IMR-90 (cell line): Measurements from ENCODE around the gene CYB5RL. TPM values are rescaled to one million over a fixed set of nuclear protein-coding genes. Genes with fewer than 3 reads are reported as not detected.

ENCODE experiments used
- ATAC-seq: fragments of 200-7000 bp; cut with Tn5 transposase; 2 replicates; pipeline ENCODE4 v1.9.1; 2020; ENCODE audit warnings: low read depth, mild to moderate bottlenecking, moderate library complexity
- BruUV-seq: library from RNA; stranded (reverse); fragments of 400-500 nt; replicated peaks from 2 replicates; lab custom pipeline; 2021; lab: Mats Ljungman, UMichigan
- CTCF ChIA-PET: fragments of 300-600 bp; formaldehyde crosslinking; extraction: SDS; loops from one replicate; lab custom pipeline; 2021; ENCODE audit warnings: antibody characterized with exemption; lab: Yijun Ruan, JAX
- POLR2A ChIA-PET: fragments of 300-600 bp; sonication (Branson Sonifier 250); formaldehyde crosslinking; loops from one replicate; lab custom pipeline; 2022; ENCODE audit warnings: antibody characterized with exemption; ENCODE audit not compliant: unreplicated experiment; lab: Charles Lee
- DNase-seq: peaks from one replicate; pipeline ENCODE4 v3.0.0; 2013
- H2AFZ ChIP-seq: replicated peaks from 2 replicates; pipeline ENCODE3; 2013; ENCODE audit warnings: low read length, mild to moderate bottlenecking; ENCODE audit not compliant: poor library complexity
- H2AK5ac ChIP-seq: 2 replicates; pipeline ENCODE4 v1.6.1; 2013; ENCODE audit warnings: low read depth, low read length, inconsistent platforms
- H2AK9ac ChIP-seq: replicated peaks from 2 replicates; pipeline ENCODE3; 2013; ENCODE audit warnings: mild to moderate bottlenecking, low read depth, low read length, moderate library complexity; ENCODE audit not compliant: poor library complexity
- H2BK120ac ChIP-seq: 2 replicates; pipeline ENCODE4 v1.6.1; 2013; ENCODE audit warnings: low read depth, low read length, inconsistent platforms
- H2BK15ac ChIP-seq: 3 replicates; pipeline ENCODE4 v1.6.1; 2013; ENCODE audit warnings: low read depth, low read length, inconsistent platforms
- H2BK20ac ChIP-seq: 2 replicates; pipeline ENCODE4 v1.6.1; 2013; ENCODE audit warnings: low read depth, mild to moderate bottlenecking, inconsistent platforms, low read length, moderate library complexity
- H2BK5ac ChIP-seq: 2 replicates; pipeline ENCODE4 v1.6.1; 2013; ENCODE audit warnings: mild to moderate bottlenecking, low read depth, low read length, inconsistent platforms; ENCODE audit not compliant: poor library complexity, severe bottlenecking
- H3K14ac ChIP-seq: replicated peaks from 2 replicates; pipeline ENCODE4 v1.6.1; 2013; ENCODE audit warnings: low read depth, low read length, inconsistent platforms
- H3K18ac ChIP-seq: 2 replicates; pipeline ENCODE4 v1.6.1; 2013; ENCODE audit warnings: low read depth, low read length, control low read depth
- H3K23ac ChIP-seq: 2 replicates; pipeline ENCODE4 v1.6.1; 2013; ENCODE audit warnings: low read depth, low read length, inconsistent platforms
- H3K27ac ChIP-seq: 2 replicates; pipeline ENCODE4 v1.5.1; 2013; ENCODE audit warnings: mild to moderate bottlenecking, control low read depth, low read length; ENCODE audit not compliant: insufficient read depth
- H3K27me3 ChIP-seq: 2 replicates; pipeline ENCODE4 v1.6.1; 2013; ENCODE audit warnings: low read length; ENCODE audit not compliant: control insufficient read depth, insufficient read depth
- H3K36me3 ChIP-seq: 2 replicates; pipeline ENCODE4 v1.6.1; 2013; ENCODE audit warnings: low read length, mixed read lengths; ENCODE audit not compliant: control insufficient read depth, insufficient read depth
- H3K4ac ChIP-seq: 2 replicates; pipeline ENCODE4 v1.6.1; 2013; ENCODE audit warnings: low read depth, low read length, inconsistent platforms
- H3K4me1 ChIP-seq: 2 replicates; pipeline ENCODE4 v1.6.1; 2013; ENCODE audit warnings: low read length, mixed read lengths; ENCODE audit not compliant: control insufficient read depth, insufficient read depth
- H3K4me2 ChIP-seq: 2 replicates; pipeline ENCODE4 v1.6.1; 2013; ENCODE audit warnings: low read depth, mild to moderate bottlenecking, control low read depth, low read length, moderate library complexity
- H3K4me3 ChIP-seq: 2 replicates; pipeline ENCODE4 v1.5.1; 2013; ENCODE audit warnings: low read depth, mild to moderate bottlenecking, control low read depth, low read length, moderate library complexity; ENCODE audit not compliant: insufficient read depth
- H3K56ac ChIP-seq: 2 replicates; pipeline ENCODE4 v1.6.1; 2013; ENCODE audit warnings: low read length, inconsistent platforms; ENCODE audit not compliant: insufficient read depth; ENCODE audit errors: extremely low read depth
- H3K79me1 ChIP-seq, 2 experiments: 2 replicates each; pipeline ENCODE4 v1.6.1; 2013; ENCODE audit warnings: low read length in 2 of 2, inconsistent platforms in 1 of 2, low read depth in 1 of 2
- H3K9ac ChIP-seq: 2 replicates; pipeline ENCODE4 v1.6.1; 2013; ENCODE audit warnings: low read depth, low read length, control low read depth
- H3K9me1 ChIP-seq: 2 replicates; pipeline ENCODE4 v1.6.1; 2013; ENCODE audit warnings: low read length, inconsistent platforms; ENCODE audit not compliant: insufficient read depth
- H3K9me3 ChIP-seq: 2 replicates; pipeline ENCODE4 v1.6.1; 2013; ENCODE audit warnings: low read length; ENCODE audit not compliant: control insufficient read depth, insufficient read depth
- H4K20me1 ChIP-seq: 2 replicates; pipeline ENCODE4 v1.6.1; 2013; ENCODE audit warnings: low read length, inconsistent platforms; ENCODE audit not compliant: insufficient read depth
- H4K5ac ChIP-seq: 2 replicates; pipeline ENCODE4 v1.6.1; 2013; ENCODE audit warnings: mild to moderate bottlenecking, low read depth, low read length, control low read depth
- H4K8ac ChIP-seq, 2 experiments: 2 replicates each; pipeline ENCODE4 v1.6.1; 2013; ENCODE audit warnings: low read depth in 2 of 2, low read length in 2 of 2, control low read depth in 1 of 2, inconsistent platforms in 1 of 2
- H4K91ac ChIP-seq: 2 replicates; pipeline ENCODE4 v1.6.1; 2013; ENCODE audit warnings: low read depth, low read length, inconsistent platforms; ENCODE audit not compliant: insufficient read depth
- CEBPB ChIP-seq: IDR thresholded peaks from 2 replicates; pipeline ENCODE4 v1.6.1; 2012; ENCODE audit warnings: low read depth, low read length, improper control_type of control experiment
- WGBS, 2 experiments: methylation state at CpG; one replicate each; pipeline versions ENCODE4 v1.1.5 to v1.1.7; 2013; ENCODE audit warnings: missing lambda C conversion rate in 2 of 2; ENCODE audit not compliant: insufficient read length in 1 of 2; ENCODE audit errors: extremely low coverage in 2 of 2; 5-methylcytosine and 5-hydroxymethylcytosine counted together
- dilution Hi-C: fragments of 300-500 bp; cut with HindIII; formaldehyde crosslinking; loops from one replicate; pipeline ENCODE4 v1.14.3; 2018; ENCODE audit warnings: low sequenced_read_pairs; ENCODE audit not compliant: unreplicated experiment
- in situ Hi-C: fragments of 300-500 bp; cut with MboI; formaldehyde crosslinking; loops from 3 replicates; pipeline ENCODE4 v1.14.3; 2019; ENCODE audit warnings: low sequenced_read_pairs, inconsistent platforms, mixed read lengths
- intact Hi-C: fragments of 100-400 bp; cut with micrococcal nuclease; formaldehyde crosslinking; loops from 2 replicates; pipeline ENCODE4 v1.10.0; 2022
- polyA plus RNA-seq, 3 experiments: library from polyadenylated mRNA; depleted of rRNA; stranded (reverse); fragments of >200 nt; gene quantifications; 2 replicates each; pipeline ENCODE4 v1.2.3, GENCODE V29; 2012; ENCODE audit warnings: low replicate concordance in 1 of 3
- total RNA-seq: library from RNA; depleted of rRNA; stranded (reverse); fragments of >200 nt; gene quantifications from 2 replicates; pipeline ENCODE4 v1.2.3, GENCODE V29; 2012

The CYB5RL gene
- total and polyA plus RNA-seq, 2 of the 4 experiments (the other 2 are of a cell fraction): 3.8 to 4.3 TPM

DNA sequence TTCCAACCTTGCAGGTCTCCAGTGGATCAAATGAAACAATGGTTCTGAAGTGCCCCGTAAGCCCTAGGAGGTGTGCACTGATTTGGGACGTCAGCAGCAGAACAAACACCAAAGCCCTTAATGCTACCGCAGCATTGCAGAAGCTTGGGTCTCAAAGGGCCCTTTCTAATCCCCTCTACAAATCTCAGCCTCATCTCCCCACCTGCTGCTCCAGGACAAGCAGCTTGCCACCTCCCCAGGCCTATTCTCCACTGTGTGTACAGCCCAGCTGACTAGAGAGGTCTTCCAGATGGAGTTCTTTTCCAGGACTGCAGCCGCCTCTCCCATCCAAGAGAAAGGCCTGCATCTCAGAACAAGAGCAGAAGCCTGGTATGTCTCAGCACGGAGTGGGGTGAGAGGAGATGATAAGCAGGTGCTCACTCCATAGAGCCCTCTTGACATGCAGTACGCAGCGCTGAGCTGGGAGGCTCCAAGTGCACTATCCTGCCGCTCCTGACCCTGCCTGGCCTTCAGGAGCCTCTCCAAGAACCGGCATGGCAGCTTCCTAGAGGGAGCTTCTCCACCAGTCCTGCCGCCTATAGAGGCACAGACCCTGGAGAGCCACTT, 46.4 kb upstream of the CYB5RL start:
- Histone ChIP-seq H3K79me1 (peaks cover 11 to 13% of the 10 kb centered on the region in 2 experiments; a peak in 3 of 4 replicates), H4K8ac (no peak overlapping the region), H3K4me3 (no peak overlapping the region), H3K9me3 (no peaks in the 10 kb centered on the region), H4K91ac (no peak overlapping the region), H2BK5ac (no peak overlapping the region), H2AK9ac (no peak overlapping the region), H3K23ac (no peak overlapping the region), H2BK20ac (no peak overlapping the region), H3K9ac (no peak overlapping the region), H3K56ac (no peak overlapping the region), H3K27me3 (no peaks in the 10 kb centered on the region), H3K36me3 (peaks cover 71% of the 10 kb centered on the region), H3K14ac (no peak overlapping the region), H3K4me1 (peaks cover 3% of the 10 kb centered on the region), H2AFZ (no peak overlapping the region), H3K18ac (no peak overlapping the region), H4K5ac (no peak overlapping the region), H3K9me1 (peaks cover 8% of the 10 kb centered on the region; the same call in 1 of the 2 replicates), H2BK15ac (no peak overlapping the region), H4K20me1 (no peaks in the 10 kb centered on the region), H3K27ac (no peak overlapping the region), H3K4ac (no peak overlapping the region), H2BK120ac (no peak overlapping the region), H2AK5ac (no peak overlapping the region), H3K4me2 (no peak overlapping the region)
- ATAC-seq: no peak
- 83% methylated on average over 1 of the region's 10 CpGs; no CpG with 5 or more reads in 1 of the 2 experiments for WGBS, 2 experiments
- in situ Hi-C loops (no loop called here), dilution Hi-C loops (no loop called here), intact Hi-C loops (no loop called here)
- DNase-seq: no peak
- no TSS peak for BruUV-seq
- ChIA-PET POLR2A (no interaction called here), CTCF (no interaction called here)
- no peak for TF ChIP-seq CEBPB
